ENCODE data around the gene CACNB2. TPM values are rescaled to one million over a fixed set of nuclear protein-coding genes. Genes with fewer than 3 reads are reported as not detected.

Gene CACNB2
- polyA plus RNA-seq, 1 of the 3 experiments (the other 2 are of a cell fraction): 0.74 TPM

GRCh38 chr10:18404530-18404929 lies 264.3 kb downstream of the CACNB2 start:
- WGBS (ENCODE audit: low lambda C conversion rate): 59% methylated on average over 5 of the region's 5 CpGs
- TF ChIP-seq JUND (IDR thresholded peaks at IDR 0.05): no peak
- no peak for TF ChIP-seq TCF12 (IDR thresholded peaks at IDR 0.05)

GRCh38 chr10:18406136-18406535 lies 265.9 kb downstream of the CACNB2 start:
- H3K9me2 ChIP-seq: no peaks in the 10 kb centered on the region
- H3K27ac ChIP-seq (ENCODE audit: low read depth in 2 of 2, low read length in 1 of 2): no peak overlapping the region
- TF ChIP-seq RAD21 (IDR thresholded peaks at IDR 0.05; ENCODE audit: low read length) (no peak), NFIC (IDR thresholded peaks at IDR 0.05; ENCODE audit: borderline replicate concordance) (no peak), GABPA (IDR thresholded peaks at IDR 0.05; ENCODE audit: low read depth) (no peak), EZH2phosphoT487 (IDR thresholded peaks at IDR 0.05; ENCODE audit: borderline replicate concordance, low read depth) (no peak)
- H2AFZ ChIP-seq (ENCODE audit: low read depth): no peak overlapping the region
- POLR2A ChIA-PET: no interaction called here
- no peak overlapping the region for H3K9ac ChIP-seq
- no peaks in the 10 kb centered on the region for H3K36me3 ChIP-seq (replicated peaks in 1 of 2; ENCODE audit: control insufficient read depth in 1 of 2, insufficient read depth in 2 of 2, low read length in 1 of 2)
- no peaks in the 10 kb centered on the region for H3K9me3 ChIP-seq
- no peak overlapping the region for H3K4me3 ChIP-seq (ENCODE audit: low read depth in 2 of 2, low read length in 1 of 2)
- H3F3A ChIP-seq (replicated peaks; ENCODE audit: insufficient read depth): no peaks in the 10 kb centered on the region
- CTCF ChIA-PET: interaction anchor here (0.8 kb wide), 1 partner anchor 21 kb away, joined by 3 read pairs; no protein-coding TSS in a partner anchor
- DNase-seq: no peak
- no peaks in the 10 kb centered on the region for H3K79me2 ChIP-seq (ENCODE audit: insufficient read depth)
- peaks cover 4% of the 10 kb centered on the region; the same call in 1 of the 2 replicates for H3K27me3 ChIP-seq (ENCODE audit: insufficient read depth)
- no peaks in the 10 kb centered on the region; a peak in 1 of 4 replicates for H3K4me1 ChIP-seq (ENCODE audit: control insufficient read depth in 1 of 2, insufficient read depth in 2 of 2, low read depth in 1 of 2, low read length in 1 of 2)
- no peaks in the 10 kb centered on the region for H4K20me1 ChIP-seq (ENCODE audit: insufficient read depth)
- 75% methylated on average over 4 of the region's 4 CpGs for WGBS (ENCODE audit: low lambda C conversion rate)
- no peak overlapping the region for H3K4me2 ChIP-seq

More at GRCh38 chr10:18404530-18404929, 264.3 kb downstream of the CACNB2 start:
- ChIA-PET CTCF (no interaction called here), POLR2A (no interaction called here)
- peaks cover 4% of the 10 kb centered on the region; the same call in 1 of the 2 replicates for H3K27me3 ChIP-seq (ENCODE audit: insufficient read depth)
- H3K27ac ChIP-seq (ENCODE audit: low read depth in 2 of 2, low read length in 1 of 2): no peak overlapping the region
- no peak overlapping the region for H3K4me2 ChIP-seq
- no peaks in the 10 kb centered on the region for H3K36me3 ChIP-seq (replicated peaks in 1 of 2; ENCODE audit: control insufficient read depth in 1 of 2, insufficient read depth in 2 of 2, low read length in 1 of 2)
- no peaks in the 10 kb centered on the region for H3K79me2 ChIP-seq (ENCODE audit: insufficient read depth)
- H3K9me3 ChIP-seq: no peaks in the 10 kb centered on the region
- H3F3A ChIP-seq (replicated peaks; ENCODE audit: insufficient read depth): no peaks in the 10 kb centered on the region
- H3K9ac ChIP-seq: no peak overlapping the region
- no peaks in the 10 kb centered on the region; a peak in 1 of 4 replicates for H3K4me1 ChIP-seq (ENCODE audit: control insufficient read depth in 1 of 2, insufficient read depth in 2 of 2, low read depth in 1 of 2, low read length in 1 of 2)
- no peaks in the 10 kb centered on the region for H4K20me1 ChIP-seq (ENCODE audit: insufficient read depth)
- no peak for DNase-seq
- no peak overlapping the region for H3K4me3 ChIP-seq (ENCODE audit: low read depth in 2 of 2, low read length in 1 of 2)
- H2AFZ ChIP-seq (ENCODE audit: low read depth): no peak overlapping the region
- H3K9me2 ChIP-seq: no peaks in the 10 kb centered on the region

- H2AFZ ChIP-seq (ENCODE audit: low read depth): no peak overlapping the region
- WGBS (ENCODE audit: low lambda C conversion rate): 60% methylated on average over 4 of the region's 4 CpGs
- no peak overlapping the region for H3K4me2 ChIP-seq
- ChIA-PET POLR2A (no interaction called here), CTCF (no interaction called here)
- no peak overlapping the region for H3K9ac ChIP-seq
- H3K27me3 ChIP-seq (ENCODE audit: insufficient read depth): no peaks in the 10 kb centered on the region
- no peaks in the 10 kb centered on the region for H3K9me2 ChIP-seq
- TF ChIP-seq FOXM1 (IDR thresholded peaks at IDR 0.05; ENCODE audit: low read depth) (no peak), TCF12 (IDR thresholded peaks at IDR 0.05) (no peak), TEAD4 (IDR thresholded peaks at IDR 0.05; ENCODE audit: borderline replicate concordance, insufficient read depth) (no peak), ELF1 (IDR thresholded peaks at IDR 0.05) (no peak), GABPA (IDR thresholded peaks at IDR 0.05; ENCODE audit: low read depth) (no peak), ZBTB33 (IDR thresholded peaks at IDR 0.05; ENCODE audit: borderline replicate concordance, low read depth) (no peak), EP300 (IDR thresholded peaks at IDR 0.05; ENCODE audit: borderline replicate concordance in 1 of 2, low read depth in 1 of 2, low read length in 1 of 2) (no peak), JUND (IDR thresholded peaks at IDR 0.05) (no peak), CHD2 (IDR thresholded peaks at IDR 0.05; ENCODE audit: low read length, partially characterized antibody) (no peak), MXI1 (IDR thresholded peaks at IDR 0.05; ENCODE audit: low read depth, low read length) (no peak), SIN3A (IDR thresholded peaks at IDR 0.05; ENCODE audit: borderline replicate concordance, low read depth, low read length) (no peak), RCOR1 (IDR thresholded peaks at IDR 0.05; ENCODE audit: low read length) (no peak), NRF1 (IDR thresholded peaks at IDR 0.05; ENCODE audit: low read depth, low read length) (no peak), RAD21 (IDR thresholded peaks at IDR 0.05; ENCODE audit: low read length) (no peak), MEF2A (IDR thresholded peaks at IDR 0.05; ENCODE audit: borderline replicate concordance, low read depth) (no peak), USF2 (IDR thresholded peaks at IDR 0.05; ENCODE audit: borderline replicate concordance, low read depth, low read length) (no peak), PBX3 (IDR thresholded peaks at IDR 0.05) (no peak)
- H3K36me3 ChIP-seq (replicated peaks in 1 of 2; ENCODE audit: control insufficient read depth in 1 of 2, insufficient read depth in 2 of 2, low read length in 1 of 2): no peaks in the 10 kb centered on the region
- no peaks in the 10 kb centered on the region for H3K9me3 ChIP-seq
- H4K20me1 ChIP-seq (ENCODE audit: insufficient read depth): no peaks in the 10 kb centered on the region
- no peak for DNase-seq
- no peaks in the 10 kb centered on the region for H3F3A ChIP-seq (replicated peaks; ENCODE audit: insufficient read depth)
- H3K4me1 ChIP-seq (ENCODE audit: control insufficient read depth in 1 of 2, insufficient read depth in 2 of 2, low read depth in 1 of 2, low read length in 1 of 2): no peaks in the 10 kb centered on the region; a peak in 1 of 4 replicates
- no peaks in the 10 kb centered on the region for H3K79me2 ChIP-seq (ENCODE audit: insufficient read depth)
- no peak overlapping the region for H3K4me3 ChIP-seq (ENCODE audit: low read depth in 2 of 2, low read length in 1 of 2)
- no peak overlapping the region for H3K27ac ChIP-seq (ENCODE audit: low read depth in 2 of 2, low read length in 1 of 2)
Measured at GRCh38 chr10:18409599-18410397, 269.6 kb downstream of the CACNB2 start.
